IPS-15b (cell line): ENCODE data around the gene ISM1.
"Not testable (repeated sequence)": the region's sequence is repeated elsewhere in the genome, so short reads cannot be mapped to it uniquely, and the experiment has no call there.

Experiments
- H3K27me3 ChIP-seq: one replicate; pipeline ENCODE4 v1.6.1; 2013; ENCODE audit warnings: low read length; ENCODE audit not compliant: control insufficient read depth, insufficient read depth
- H3K36me3 ChIP-seq: one replicate; pipeline ENCODE4 v1.6.1; 2013; ENCODE audit warnings: low read length; ENCODE audit not compliant: control insufficient read depth, insufficient read depth
- H3K4me1 ChIP-seq: one replicate; pipeline ENCODE4 v1.6.1; 2013; ENCODE audit warnings: mild to moderate bottlenecking, low read length; ENCODE audit not compliant: control insufficient read depth, insufficient read depth
- H3K4me3 ChIP-seq: one replicate; pipeline ENCODE4 v1.5.1; 2013; ENCODE audit warnings: low read depth, low read length
- H3K9ac ChIP-seq: one replicate; pipeline ENCODE4 v1.6.1; 2013; ENCODE audit warnings: low read depth, mild to moderate bottlenecking, low read length
- H3K9me3 ChIP-seq: one replicate; pipeline ENCODE4 v1.6.1; 2013; ENCODE audit warnings: mild to moderate bottlenecking, low read length; ENCODE audit not compliant: control insufficient read depth, insufficient read depth

The ISM1 gene

GRCh38 chr20:13223736-13224520, 2.9 kb downstream of the ISM1 start:
- H3K27me3 ChIP-seq = peaks cover 32% of the 10 kb centered on the region
- H3K9me3 ChIP-seq = no peaks in the 10 kb centered on the region

GRCh38 chr20:13226367-13226766, 5.3 kb downstream of the ISM1 start:
- no peaks in the 10 kb centered on the region for H3K36me3 ChIP-seq
- H3K4me1 ChIP-seq = peaks cover 8% of the 10 kb centered on the region

More at GRCh38 chr20:13223736-13224520, 2.9 kb downstream of the ISM1 start:
- Histone ChIP-seq H3K4me1 (no peaks in the 10 kb centered on the region), H3K36me3 (no peaks in the 10 kb centered on the region), H3K4me3 (no peak overlapping the region), H3K9ac (no peak overlapping the region)

GRCh38 chr20:13228771-13229170, 7.7 kb downstream of the ISM1 start:
- no peaks in the 10 kb centered on the region for H3K9me3 ChIP-seq
- no peak overlapping the region for H3K9ac ChIP-seq
- peaks cover 10% of the 10 kb centered on the region for H3K4me1 ChIP-seq
- no peaks in the 10 kb centered on the region for H3K36me3 ChIP-seq
- peaks cover 2% of the 10 kb centered on the region for H3K27me3 ChIP-seq
- H3K4me3 ChIP-seq = no peak overlapping the region

More at GRCh38 chr20:13226367-13226766, 5.3 kb downstream of the ISM1 start:
- no peak overlapping the region for H3K9ac ChIP-seq
- H3K27me3 ChIP-seq = peaks cover 17% of the 10 kb centered on the region
- no peaks in the 10 kb centered on the region for H3K9me3 ChIP-seq
- H3K4me3 ChIP-seq = no peak overlapping the region

GRCh38 chr20:13229538-13229937, 8.5 kb downstream of the ISM1 start:
- Histone ChIP-seq H3K4me1 (peaks cover 10% of the 10 kb centered on the region), H3K4me3 (no peak overlapping the region), H3K27me3 (no peaks in the 10 kb centered on the region), H3K36me3 (no peaks in the 10 kb centered on the region), H3K9me3 (no peaks in the 10 kb centered on the region), H3K9ac (no peak overlapping the region)

GRCh38 chr20:13231031-13231752, 10.1 kb downstream of the ISM1 start:
- no peak overlapping the region for H3K9ac ChIP-seq
- H3K27me3 ChIP-seq = no peaks in the 10 kb centered on the region
- no peak overlapping the region for H3K4me3 ChIP-seq
- no peaks in the 10 kb centered on the region for H3K36me3 ChIP-seq
- no peaks in the 10 kb centered on the region for H3K9me3 ChIP-seq
- H3K4me1 ChIP-seq = peaks cover 10% of the 10 kb centered on the region

- no peaks in the 10 kb centered on the region for H3K9me3 ChIP-seq
- H3K9ac ChIP-seq = no peak overlapping the region
- H3K4me3 ChIP-seq = no peak overlapping the region
- H3K4me1 ChIP-seq = peaks cover 10% of the 10 kb centered on the region
- H3K36me3 ChIP-seq = no peaks in the 10 kb centered on the region
- no peaks in the 10 kb centered on the region for H3K27me3 ChIP-seq
These were observed 11.9 kb downstream of the ISM1 start for GRCh38 chr20:13232999-13233398.

GRCh38 chr20:13234961-13235360, 13.9 kb downstream of the ISM1 start:
- Histone ChIP-seq H3K36me3 (no peaks in the 10 kb centered on the region), H3K27me3 (no peaks in the 10 kb centered on the region), H3K4me1 (peaks cover 10% of the 10 kb centered on the region), H3K9ac (no peak overlapping the region), H3K4me3 (no peak overlapping the region), H3K9me3 (no peaks in the 10 kb centered on the region)

- not testable (repeated sequence) for H3K9ac ChIP-seq, H3K4me1 ChIP-seq, H3K36me3 ChIP-seq, H3K9me3 ChIP-seq, H3K27me3 ChIP-seq, H3K4me3 ChIP-seq
These were observed 15.3 kb downstream of the ISM1 start for GRCh38 chr20:13236360-13236759.

GRCh38 chr20:13236990-13237720, 16.1 kb downstream of the ISM1 start:
- no peaks in the 10 kb centered on the region for H3K9me3 ChIP-seq
- H3K9ac ChIP-seq = no peak overlapping the region
- H3K4me3 ChIP-seq = no peak overlapping the region
- H3K27me3 ChIP-seq = no peaks in the 10 kb centered on the region
- H3K36me3 ChIP-seq = no peaks in the 10 kb centered on the region
- no peaks in the 10 kb centered on the region for H3K4me1 ChIP-seq

- Histone ChIP-seq H3K4me1 (no peaks in the 10 kb centered on the region), H3K27me3 (no peaks in the 10 kb centered on the region), H3K4me3 (no peak overlapping the region), H3K9ac (no peak overlapping the region), H3K9me3 (no peaks in the 10 kb centered on the region), H3K36me3 (no peaks in the 10 kb centered on the region)
These were observed 17.1 kb downstream of the ISM1 start for GRCh38 chr20:13238001-13238653.

- Histone ChIP-seq H3K4me3 (no peak overlapping the region), H3K4me1 (no peaks in the 10 kb centered on the region), H3K36me3 (no peaks in the 10 kb centered on the region), H3K9ac (no peak overlapping the region), H3K27me3 (no peaks in the 10 kb centered on the region), H3K9me3 (no peaks in the 10 kb centered on the region)
These were observed 22.8 kb downstream of the ISM1 start for GRCh38 chr20:13243826-13244376.
